Gastrocnemius medialis (tissue), 4 donors: Measurements from ENCODE around the gene TAF1C.

Source experiments
- CTCF ChIP-seq, 5 experiments: fragments of 450-650 bp in 3 of 5; fragments of 200-600 bp in 2 of 5; sonication (generic) in 2 of 5; IDR thresholded peaks in 4 of 5; conservative IDR thresholded peaks in 1 of 5; 1 replicate in 4 of 5; 2 replicates in 1 of 5; pipeline ENCODE4 v1.5.1; 2016 to 2019; ENCODE audit warnings: antibody characterized with exemption in 5 of 5, mild to moderate bottlenecking in 3 of 5, moderate library complexity in 3 of 5
- POLR2A ChIP-seq, 2 donors: fragments of 450-650 bp; IDR thresholded peaks; one replicate each; pipeline ENCODE4 v1.6.1; 2017; ENCODE audit warnings: antibody characterized with exemption in 2 of 2, mild to moderate bottlenecking in 2 of 2, moderate library complexity in 2 of 2

GRCh38 chr16:84199861-84200260 lies 13.0 kb upstream of the TAF1C start:
- no peak for TF ChIP-seq CTCF (IDR thresholded peaks at IDR 0.05 in 4 of 5, conservative IDR thresholded peaks at IDR 0.05 in 1 of 5)
- no peak for TF ChIP-seq POLR2A (IDR thresholded peaks at IDR 0.05)
